NCI-H146 treated with DMSO at 0.1 percent for 48 hours (cell line): ENCODE results near the gene LRRC74A.
A peak's percentile ranks its signal among the peaks of the same experiment; 100 is the strongest.

Experiments used
- DNase-seq: peaks from one replicate; lab custom pipeline; 2025; ENCODE audit not compliant: unreplicated experiment; lab: John Stamatoyannopoulos, UW

The LRRC74A gene

DNA sequence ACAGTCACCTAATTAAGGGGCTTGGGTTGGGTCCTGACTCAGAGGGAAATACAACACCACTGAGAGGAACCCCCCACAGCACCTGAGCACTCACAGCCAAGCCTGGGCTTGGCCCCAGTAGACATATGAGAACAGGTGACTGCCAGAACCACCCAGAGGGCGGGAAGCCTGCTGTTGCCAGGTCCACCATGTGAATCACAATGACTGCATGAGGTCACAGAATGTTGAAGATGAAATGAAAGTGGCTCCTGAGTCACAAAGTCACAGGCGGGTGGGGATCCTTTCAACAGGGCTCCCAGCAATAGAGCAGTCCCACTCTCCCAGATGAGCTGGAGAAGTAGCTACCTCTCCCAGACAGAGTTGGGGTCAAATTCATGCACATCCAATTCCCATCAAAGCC lies at the start of gene LRRC74A:
TSS of gene LRRC74A (plus strand) at position 287 of the 400 bp plus-strand sequence. CDS start 290 bp downstream, outside the sequence.
- no peak for DNase-seq

DNA sequence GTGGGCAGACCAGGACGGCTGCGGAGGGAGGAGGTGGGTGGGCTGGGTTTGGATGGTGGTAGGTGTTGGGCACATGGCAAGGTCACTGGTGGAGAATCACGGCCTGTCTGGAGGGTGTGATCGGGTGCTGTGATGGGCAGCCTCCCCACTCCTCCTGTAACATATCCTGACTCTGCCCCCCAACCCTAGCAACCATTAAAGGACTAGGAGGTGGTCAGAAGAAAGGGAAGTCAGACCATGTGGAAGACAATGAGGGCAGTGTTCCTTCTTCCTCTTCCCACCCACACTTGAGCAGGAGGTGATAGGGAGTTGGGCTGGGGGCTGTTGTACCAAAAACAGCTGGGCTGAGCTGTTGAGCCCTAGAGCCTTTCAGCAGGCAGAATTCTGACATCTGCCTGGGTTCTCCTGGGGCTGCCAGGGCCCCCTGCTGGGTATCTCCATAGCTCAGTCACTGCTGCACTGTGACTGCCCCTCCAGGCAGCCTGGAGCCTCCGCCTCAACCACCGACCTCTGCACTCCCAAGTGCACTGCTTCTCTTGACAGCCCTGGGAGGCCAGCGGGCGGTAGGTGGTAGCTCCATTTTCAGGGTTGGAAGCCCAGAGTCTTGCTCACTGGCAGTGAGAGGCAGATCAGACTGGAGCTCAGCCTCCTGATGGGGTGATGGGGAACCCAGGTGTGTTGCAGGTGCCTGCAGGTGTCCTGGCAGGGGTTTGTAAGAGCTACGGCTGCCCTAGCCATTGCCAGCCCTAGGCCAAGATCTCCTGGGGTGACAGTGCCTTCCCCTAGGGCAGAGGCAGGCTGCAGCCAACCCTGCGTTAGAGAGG lies 49.6 kb upstream of the LRRC74A start:
- DNase-seq: no peak

DNA sequence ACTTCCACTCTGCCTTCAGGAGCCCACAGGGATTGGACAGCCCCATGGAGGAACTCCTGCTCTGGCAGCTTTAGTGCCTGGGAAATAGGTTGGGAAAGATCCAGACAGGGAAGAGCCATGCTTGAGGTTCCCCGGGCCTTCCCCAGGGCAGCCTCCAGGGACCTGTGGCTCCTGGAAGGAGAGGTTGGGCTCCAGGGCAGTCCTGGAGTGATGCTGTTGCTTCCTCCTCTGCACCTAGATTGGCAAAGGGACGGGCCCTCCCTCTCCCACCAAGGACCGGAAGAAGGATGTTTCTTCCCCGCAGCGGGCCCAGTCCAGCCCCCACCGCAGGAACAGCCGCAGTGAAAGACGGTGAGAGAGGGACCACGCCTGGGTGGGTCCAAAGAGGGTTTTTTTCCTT lies 48.5 kb upstream of the LRRC74A start:
- no peak for DNase-seq

DNA sequence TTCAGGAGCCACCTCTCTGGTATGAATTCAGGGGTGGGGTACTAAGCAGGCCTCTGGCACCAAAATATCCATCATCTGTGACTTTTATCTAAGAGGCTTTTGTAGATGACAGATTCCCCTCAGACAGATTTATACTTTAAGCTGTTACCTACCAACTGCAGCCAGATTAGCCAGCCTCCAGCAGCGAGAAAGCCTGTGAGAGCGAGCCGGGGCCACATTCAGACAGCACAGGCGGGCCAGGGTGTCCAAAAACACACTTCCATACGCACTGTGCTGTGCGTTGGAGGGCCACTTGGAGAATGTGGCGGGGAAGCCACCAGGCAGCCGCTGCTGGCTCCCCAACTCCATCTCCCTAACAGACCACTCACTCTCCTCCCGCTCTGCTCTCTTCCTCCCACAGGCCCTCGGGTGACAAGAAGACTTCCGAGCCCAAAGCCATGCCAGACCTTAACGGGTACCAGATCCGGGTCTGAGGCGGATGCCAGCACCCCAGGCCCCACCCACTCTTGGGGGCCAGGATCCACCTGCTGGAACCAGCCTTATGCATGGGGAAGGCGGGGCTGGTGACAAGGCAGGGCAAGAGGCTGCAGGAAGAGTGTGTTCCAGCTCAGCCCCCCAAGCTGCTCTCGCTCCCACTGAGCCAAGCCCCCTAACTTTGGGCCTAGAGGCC lies 47.5 kb upstream of the LRRC74A start:
- DNase-seq: no peak

DNA sequence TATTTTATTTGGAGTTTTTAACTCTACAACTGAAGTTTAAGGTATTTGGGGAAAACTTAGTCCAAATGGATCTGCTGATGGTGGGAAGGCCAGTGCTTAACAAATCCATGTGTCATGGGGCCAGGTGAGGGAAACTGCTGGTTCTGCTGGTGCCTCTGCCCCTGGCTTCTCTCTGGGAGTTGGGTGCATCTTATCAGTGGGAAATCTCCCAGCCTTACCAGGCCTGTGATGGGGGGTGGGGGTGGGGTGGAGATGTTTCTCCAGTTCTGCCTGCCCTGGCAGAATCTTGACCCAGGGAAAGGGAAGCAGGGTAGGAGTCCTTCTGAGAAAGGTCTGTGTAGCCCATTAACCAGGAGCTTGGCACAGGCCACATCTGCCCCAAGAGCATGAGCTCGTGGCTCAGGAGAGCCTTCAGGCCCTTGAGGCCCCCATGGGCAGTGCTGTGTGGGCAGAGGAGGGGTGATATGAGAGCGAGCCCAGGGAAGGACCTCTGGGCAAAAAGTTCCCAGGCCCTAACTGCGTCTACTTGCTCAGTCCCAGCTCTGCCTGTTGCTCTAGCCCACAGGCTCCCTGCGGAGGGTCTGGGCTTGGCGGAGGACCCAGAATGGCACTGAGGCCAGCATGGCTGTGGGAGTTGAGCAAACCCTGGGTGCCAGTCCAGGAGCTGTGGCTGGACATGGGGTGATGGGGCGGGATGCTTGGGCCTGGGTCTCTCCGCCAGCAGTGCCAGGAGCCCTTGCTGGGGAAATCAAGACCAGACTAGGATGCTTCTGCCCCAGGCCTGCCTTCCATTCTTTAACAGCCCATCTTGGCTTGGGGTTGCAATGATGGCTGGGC lies 46.8 kb upstream of the LRRC74A start:
- no peak for DNase-seq

DNA sequence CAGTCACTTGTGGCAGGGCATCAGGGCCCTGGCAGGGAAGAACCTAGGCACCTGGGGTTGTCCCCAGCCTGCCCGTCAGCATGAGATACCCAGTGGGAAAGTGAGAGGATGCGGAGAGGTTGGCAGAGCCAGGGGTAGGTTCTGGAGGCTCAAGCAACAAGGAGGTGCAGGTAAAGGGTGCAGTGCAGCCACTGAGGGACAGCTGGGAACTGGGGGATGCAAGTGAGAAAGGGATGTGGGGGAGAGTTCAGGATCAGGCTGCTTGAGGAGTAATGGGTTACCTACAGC lies 46.2 kb upstream of the LRRC74A start:
- no peak for DNase-seq

DNA sequence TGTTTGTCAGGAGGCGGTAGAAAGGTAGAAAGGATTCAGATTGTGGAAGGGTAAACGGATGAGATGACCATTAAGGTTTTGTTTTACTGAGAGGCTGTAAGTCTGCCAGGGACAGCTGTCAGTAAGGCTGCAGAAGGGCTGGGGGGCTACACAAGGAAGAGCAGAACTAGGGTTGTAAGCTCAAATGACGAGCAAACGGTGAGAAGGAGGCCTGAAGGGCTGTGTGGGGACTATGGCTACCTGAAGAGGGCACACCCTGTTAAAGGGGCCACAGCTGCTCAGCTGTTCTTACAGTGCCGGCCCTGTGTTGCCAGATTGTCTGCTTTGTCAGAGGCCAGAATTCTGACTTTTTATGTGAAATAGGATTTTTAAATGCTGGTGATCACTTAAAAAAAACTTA lies 45.8 kb upstream of the LRRC74A start:
- no peak for DNase-seq

DNA sequence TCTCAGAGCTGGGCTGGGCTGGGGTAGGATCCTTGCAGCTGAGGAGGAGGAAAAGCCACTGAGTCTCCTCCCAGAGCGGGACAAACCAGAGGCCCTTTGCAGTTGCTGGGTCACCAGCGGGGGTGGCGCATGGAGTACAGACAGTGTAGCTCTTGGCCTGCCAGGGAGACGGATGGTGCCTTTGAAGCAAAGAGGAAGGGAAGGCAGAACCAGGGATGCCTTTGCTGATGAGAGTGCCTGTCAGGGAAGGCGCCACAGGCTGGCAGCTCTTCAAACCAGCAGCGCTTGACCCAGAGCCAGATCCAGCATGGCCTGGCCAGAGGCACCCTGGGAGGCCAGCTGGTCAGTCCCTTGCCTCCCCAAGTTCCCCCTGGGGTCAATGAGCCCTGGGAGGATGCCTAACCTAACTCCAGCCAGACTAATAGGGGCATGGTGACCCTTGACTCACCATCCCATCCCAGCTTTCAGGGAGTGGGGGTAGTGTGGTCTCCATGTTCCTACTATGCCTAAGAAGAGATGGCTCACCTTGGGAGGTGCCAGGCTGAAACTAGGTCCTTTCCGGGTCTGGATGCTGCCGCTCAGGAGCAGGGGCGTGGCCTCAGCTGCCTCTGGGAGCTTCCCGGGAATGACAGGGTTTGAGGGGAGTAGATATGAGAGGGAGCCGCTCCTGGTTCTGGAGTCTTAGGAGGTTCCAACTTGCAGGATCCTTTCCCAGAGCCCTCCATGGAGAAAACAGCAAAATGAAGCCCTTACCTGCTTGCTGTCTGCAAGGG lies 45.1 kb upstream of the LRRC74A start:
- no peak for DNase-seq

DNA sequence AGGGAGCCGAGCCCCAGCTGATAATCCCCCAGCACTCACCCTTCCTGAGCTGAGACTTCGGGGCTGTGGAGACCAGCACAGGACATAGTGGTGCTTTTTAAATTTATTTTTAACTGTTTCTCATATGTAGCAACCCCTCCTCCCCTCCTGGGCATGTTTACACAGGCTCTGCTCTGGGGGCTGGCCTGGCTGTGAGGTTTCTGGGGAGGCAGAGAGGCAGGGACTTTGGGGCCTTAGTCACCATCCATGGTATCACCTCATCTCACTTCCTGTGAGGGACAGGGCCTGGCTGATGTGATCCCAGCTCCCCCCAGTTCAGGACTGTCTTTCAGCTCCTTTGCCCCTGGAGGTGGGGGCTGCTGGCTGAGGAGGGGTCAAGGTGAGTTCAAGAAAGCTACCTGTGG lies 44.6 kb upstream of the LRRC74A start:
- DNase-seq: no peak

DNA sequence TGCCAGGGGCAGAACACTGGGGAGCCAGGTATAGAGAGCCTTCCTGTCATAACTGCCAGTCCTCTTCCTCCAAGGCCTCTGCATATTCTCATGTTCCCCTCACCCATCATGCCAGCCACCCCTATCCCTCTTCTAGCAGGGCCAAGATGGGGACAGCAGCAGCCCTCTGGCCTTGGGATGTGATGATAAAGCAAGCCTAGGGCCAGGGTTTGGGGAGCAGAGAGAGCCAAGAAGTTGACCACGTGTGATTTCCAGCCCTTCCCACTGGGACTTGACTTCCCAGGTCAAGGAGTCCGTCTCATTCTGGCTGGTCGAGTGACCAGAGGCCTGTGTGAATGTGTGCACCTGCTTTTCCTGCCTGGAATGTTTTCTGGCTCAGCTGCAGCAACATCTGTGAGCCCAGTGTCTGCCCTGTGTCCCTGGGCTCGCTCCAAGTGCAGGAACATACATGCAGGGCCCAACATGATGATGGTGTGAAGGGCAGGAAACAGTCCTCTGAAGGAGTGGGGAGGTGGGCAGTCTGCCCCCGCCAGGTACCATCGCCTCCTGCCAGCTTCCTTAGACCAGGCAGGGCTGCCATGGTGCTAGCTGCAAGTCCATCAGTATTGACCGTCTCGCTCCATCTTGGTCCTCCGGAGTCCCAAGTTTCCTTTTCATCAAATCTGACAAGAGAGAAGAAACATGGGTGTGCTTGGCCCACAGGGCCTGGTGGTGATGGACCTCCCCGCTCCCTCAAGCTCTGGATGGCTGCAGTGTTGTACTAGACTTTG lies 43.9 kb upstream of the LRRC74A start:
- no peak for DNase-seq

DNA sequence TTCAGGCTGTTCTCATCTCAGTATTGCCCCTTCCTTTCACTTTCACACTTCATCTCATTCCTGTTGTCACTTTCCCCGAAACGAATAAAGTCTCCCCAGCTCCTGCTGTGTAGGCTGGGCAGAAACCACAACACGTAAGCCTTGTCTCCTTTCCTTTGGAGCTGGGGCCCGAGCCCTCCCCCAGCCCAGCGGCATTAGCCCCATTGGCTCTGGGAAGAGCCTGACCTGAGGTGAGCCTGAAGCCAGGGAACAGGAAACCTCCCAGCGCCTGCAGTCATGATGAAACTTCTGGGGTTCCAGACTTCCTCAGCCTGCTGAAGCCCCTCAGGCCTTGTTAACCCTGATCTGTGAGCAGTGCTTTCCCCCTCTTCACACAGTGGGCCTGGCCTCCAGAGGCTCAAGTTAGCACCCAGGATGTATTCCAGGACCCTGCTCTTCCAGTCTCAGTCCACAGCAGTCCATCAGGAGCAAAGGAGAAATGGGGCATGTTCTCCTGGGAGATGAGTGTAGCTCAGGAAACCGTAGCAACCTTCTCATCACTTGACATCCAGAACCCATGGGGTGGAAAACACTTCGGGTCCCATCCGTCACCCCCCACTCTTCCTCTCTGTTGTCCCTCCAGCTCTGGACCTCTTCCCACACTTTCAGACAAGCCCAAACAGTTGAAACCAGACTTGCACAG lies 43.2 kb upstream of the LRRC74A start:
- DNase-seq: no peak

DNA sequence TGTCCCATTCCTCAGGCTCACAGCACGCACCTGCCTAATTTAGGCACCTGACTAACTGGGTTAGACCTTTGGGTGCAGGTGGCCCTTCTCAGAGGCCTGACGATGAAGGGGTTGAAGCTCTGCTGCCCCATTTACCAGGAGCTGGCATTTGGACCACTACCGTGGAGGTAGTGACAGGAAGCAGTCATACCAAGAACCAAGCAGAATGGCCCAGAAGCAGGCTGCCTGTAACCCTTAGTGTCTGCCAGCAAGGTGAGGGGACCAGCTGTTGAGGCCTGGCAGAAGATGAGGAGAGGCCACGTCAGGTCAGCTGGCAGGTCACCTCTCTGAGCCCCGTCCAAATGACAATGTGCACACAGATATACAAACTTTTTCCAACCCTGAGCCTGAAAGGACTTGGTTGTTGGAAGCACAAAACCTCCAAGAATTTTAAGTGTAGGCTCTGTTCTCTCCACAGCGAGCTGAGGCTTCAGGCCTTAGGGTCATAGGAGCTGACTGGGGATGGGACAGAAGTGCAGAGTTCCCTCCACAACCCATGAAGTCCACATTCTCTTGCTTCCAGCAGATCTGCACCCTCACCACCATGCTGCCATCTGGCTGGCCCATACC lies 41.8 kb upstream of the LRRC74A start:
- no peak for DNase-seq

DNA sequence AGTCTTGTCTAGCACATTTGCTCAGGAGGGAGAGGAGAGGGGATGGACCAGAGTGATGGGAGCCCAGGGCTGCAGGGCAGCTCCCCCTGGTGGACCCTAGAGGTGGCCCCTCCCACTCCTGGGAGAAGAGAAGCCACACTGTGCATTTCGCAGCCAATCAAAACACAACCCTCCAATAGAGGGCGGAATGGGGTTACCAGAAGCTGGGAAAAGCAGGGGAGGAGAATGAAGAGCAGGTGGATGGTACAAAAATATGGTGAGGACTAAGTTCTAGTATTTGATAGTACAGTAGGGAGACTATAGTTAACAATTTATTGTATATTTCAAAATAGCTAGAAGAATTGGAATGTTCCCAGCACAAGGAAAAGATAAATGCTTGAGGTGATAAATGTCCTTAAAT lies 41.3 kb upstream of the LRRC74A start:
- DNase-seq: peak; percentile 44

DNA sequence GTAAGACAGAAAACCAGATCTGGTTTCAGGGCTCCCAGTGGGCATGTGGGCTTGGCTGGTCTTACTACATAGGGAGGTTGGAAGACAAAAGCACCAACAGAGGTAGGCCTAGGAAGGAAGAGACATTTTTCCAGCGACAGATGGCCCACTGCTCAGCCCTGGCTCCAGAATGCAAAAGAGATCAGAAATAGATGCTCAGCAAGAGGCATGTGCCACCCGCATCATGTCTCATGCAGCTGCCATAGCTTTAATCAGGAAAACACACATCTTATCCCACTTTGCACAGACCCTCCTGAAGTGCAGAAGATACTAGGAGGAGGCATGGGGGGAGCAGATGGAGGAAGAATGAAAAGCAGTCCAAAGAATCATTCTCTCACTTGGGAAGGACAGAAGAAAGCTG lies 39.6 kb upstream of the LRRC74A start:
- DNase-seq: no peak

DNA sequence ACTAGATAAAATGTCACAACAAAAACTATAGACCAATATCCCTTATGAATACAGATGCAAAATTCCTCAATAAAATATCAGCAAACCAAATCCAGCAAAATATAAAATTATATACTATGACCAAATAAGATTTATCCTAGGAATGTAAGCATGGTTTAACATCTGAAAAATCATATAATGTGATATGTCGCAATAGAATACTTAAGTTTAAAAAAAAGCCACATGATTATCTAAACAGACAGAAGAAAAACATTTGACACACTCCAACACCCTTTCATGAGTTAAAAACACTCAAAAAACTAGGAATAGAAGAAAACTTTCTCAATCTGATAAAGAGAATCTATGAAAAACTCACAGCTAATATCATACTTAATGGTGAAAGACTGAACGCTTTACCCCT lies 33.8 kb upstream of the LRRC74A start:
- DNase-seq: no peak

DNA sequence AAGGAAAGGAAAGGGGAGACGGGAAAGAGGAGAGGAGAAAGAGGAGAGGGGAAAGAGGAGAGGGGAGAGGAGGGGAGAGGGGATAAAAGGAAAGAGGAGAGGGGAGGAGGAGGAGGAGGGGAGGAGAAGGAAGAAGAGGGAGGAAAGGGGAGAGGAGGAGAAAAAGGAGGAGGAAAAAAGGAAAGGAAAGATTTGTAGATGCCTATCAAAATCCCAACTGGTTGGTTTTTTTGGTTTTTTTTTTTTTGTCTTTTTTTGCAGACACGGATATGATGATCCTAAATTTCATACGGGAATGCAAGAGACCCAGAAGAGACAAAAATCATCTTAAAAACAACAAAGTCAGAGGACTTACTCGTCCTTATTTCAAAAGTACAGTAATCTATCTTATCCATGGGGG lies 32.9 kb upstream of the LRRC74A start:
- DNase-seq: no peak

DNA sequence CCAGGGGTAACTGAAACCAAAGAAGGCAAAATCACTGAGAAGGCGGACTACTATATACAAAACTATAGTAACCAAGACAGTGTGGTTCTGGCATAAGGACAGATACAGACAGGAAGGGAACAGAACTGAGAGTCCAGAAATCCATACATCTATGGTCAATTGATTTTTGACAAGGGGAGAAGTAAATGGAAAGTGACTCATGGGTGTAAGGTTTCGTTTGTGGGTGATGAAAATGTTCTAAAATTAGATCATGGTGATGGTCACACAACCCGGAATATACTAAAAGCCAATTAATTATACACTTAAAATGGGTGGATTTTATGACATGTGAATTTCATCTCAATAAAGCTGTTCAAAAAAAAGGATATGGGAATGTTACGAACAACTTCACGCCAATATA lies 32.3 kb upstream of the LRRC74A start:
- no peak for DNase-seq

DNA sequence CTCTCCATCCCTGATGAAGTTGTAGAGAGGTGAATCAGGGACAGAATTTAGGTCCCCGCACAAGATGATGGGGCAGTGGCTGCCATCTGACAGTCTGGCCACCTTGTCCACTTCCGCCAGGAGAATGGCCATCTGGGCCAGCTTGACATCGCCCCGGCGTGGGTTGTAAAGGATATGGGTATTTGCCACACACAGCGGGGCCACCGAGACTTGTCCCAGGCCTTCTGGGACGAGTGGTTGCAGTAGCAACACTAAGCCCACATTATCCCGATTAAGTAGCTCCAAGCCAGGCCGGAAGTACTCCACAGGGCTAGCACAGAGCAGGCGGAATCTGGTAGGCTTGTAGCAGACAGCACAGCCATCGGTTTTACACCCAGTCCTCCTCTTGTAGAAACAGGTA lies 19.8 kb upstream of the LRRC74A start:
- DNase-seq: no peak

DNA sequence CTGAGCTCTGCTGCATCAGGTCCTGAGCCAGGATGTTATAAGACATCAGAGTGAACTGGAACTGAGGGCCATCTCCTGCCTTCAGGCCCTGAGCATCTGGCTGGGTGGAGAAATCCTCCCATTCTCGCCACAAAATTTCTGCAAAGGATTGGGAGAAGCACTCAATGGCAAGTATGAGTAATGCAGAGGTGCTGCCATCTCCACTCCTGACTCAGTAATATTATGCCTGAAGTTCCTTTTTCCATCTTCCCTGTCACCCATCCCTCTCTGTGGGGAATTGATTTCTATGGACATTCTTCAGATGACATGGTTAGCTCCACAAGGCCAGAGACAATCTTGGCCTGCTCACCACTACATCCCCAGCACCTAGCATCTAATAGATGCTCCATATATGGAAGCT lies 18.2 kb upstream of the LRRC74A start:
- no peak for DNase-seq

DNA sequence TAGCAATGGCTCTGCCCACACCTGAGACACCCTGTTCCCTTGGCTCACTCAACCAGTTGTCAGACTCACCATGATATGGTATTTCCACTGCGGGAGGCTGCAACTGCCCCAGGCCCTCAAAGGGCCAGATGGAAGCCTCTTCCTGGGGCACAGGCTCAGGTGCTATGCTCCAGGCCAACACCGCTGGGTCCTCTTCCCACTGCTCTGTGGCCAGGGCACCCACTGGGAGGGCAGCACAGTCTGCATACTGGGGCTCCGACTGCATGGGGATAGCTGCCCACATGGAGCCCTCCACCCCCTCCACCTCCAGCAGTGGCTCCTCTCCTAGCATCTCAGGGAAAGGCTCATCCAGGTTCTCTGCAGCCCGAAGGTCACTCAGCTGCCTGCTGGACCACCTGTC lies 17.2 kb upstream of the LRRC74A start:
- no peak for DNase-seq
